GM19025 (cell line): ENCODE measurements around the gene SDK1.

Experiments
- ATAC-seq: cut with Tn5 transposase; IDR thresholded peaks from one replicate; pipeline ENCODE4 v1.9.1; 2021; ENCODE audit warnings: mild to moderate bottlenecking, low read depth, moderate library complexity; ENCODE audit not compliant: unreplicated experiment

The SDK1 gene

GRCh38 chr7:3300651-3301448, at the start of gene SDK1:
Gene SDK1, plus strand, starts transcription at chr7:3301252. Its CDS starts 335 bp downstream, at chr7:3301587.
- peak; percentile 91 for ATAC-seq

GRCh38 chr7:3254718-3255117, 46.3 kb upstream of the SDK1 start:
- ATAC-seq, result no peak

GRCh38 chr7:3259711-3260400, 41.2 kb upstream of the SDK1 start:
- no peak for ATAC-seq

GRCh38 chr7:3260401-3260715, 40.7 kb upstream of the SDK1 start:
- ATAC-seq, result no peak

GRCh38 chr7:3264693-3265339, 36.2 kb upstream of the SDK1 start:
- ATAC-seq, result no peak

GRCh38 chr7:3265388-3265787, 35.7 kb upstream of the SDK1 start:
- ATAC-seq, result no peak

- ATAC-seq, result no peak
Observed at GRCh38 chr7:3266240-3266639, 34.8 kb upstream of the SDK1 start.

GRCh38 chr7:3267966-3268690, 32.9 kb upstream of the SDK1 start:
- ATAC-seq, result no peak

GRCh38 chr7:3270362-3270761, 30.7 kb upstream of the SDK1 start:
- no peak for ATAC-seq

- no peak for ATAC-seq
Observed at GRCh38 chr7:3271298-3271697, 29.8 kb upstream of the SDK1 start.

- no peak for ATAC-seq
Observed at GRCh38 chr7:3272691-3273141, 28.3 kb upstream of the SDK1 start.

GRCh38 chr7:3274131-3274530, 26.9 kb upstream of the SDK1 start:
- no peak for ATAC-seq

GRCh38 chr7:3277604-3278572, 23.2 kb upstream of the SDK1 start:
- no peak for ATAC-seq

GRCh38 chr7:3279147-3279818, 21.8 kb upstream of the SDK1 start:
- no peak for ATAC-seq

GRCh38 chr7:3280445-3280844, 20.6 kb upstream of the SDK1 start:
- no peak for ATAC-seq

GRCh38 chr7:3280946-3281656, 20.0 kb upstream of the SDK1 start:
- ATAC-seq, result no peak

GRCh38 chr7:3282457-3282856, 18.6 kb upstream of the SDK1 start:
- ATAC-seq, result no peak

- ATAC-seq, result no peak
Observed at GRCh38 chr7:3283130-3283704, 17.8 kb upstream of the SDK1 start.
